ENCODE results near the gene CSTB. TPM values are rescaled to one million over a fixed set of nuclear protein-coding genes. Genes with fewer than 3 reads are reported as not detected.

Gene CSTB
- total and polyA plus RNA-seq, 2 donors (not counting 3 experiments of a cell fraction or from before 2014, with no cell fraction given): 65.8 to 83.7 TPM

GRCh38 chr21:43777953-43778352, 1.8 kb upstream of the CSTB start:
- no peak for DNase-seq (ENCODE audit: low read depth, low spot score)
- CTCF ChIA-PET: no interaction called here
- Histone ChIP-seq H3K9ac (replicated peaks; ENCODE audit: extremely low read depth, insufficient read depth, low read length) (no peak overlapping the region), H3K27me3 (ENCODE audit: control insufficient read depth in 2 of 2, insufficient read depth in 2 of 2, low read length in 2 of 2) (peaks cover 2% of the 10 kb centered on the region in 2 experiments), H3K9me1 (replicated peaks; ENCODE audit: control insufficient read depth, extremely low read depth, insufficient read depth, low read length) (no peaks in the 10 kb centered on the region), H3K79me2 (ENCODE audit: control insufficient read depth, insufficient read depth, low read length) (peaks cover 18% of the 10 kb centered on the region), H3K4me1 (ENCODE audit: control insufficient read depth, extremely low read depth, insufficient read depth, low read length) (peaks cover 9% of the 10 kb centered on the region), H3K4me3 (replicated peaks in 1 of 3; ENCODE audit: insufficient read depth in 1 of 3, low read depth in 1 of 3, low read length in 3 of 3) (no peak overlapping the region), H3K4me2 (ENCODE audit: insufficient read depth, low read length) (no peak overlapping the region), H3K27ac (ENCODE audit: insufficient read depth, low read depth, low read length) (no peak overlapping the region), H3K9me3 (replicated peaks; ENCODE audit: control insufficient read depth, insufficient read depth, low read length) (no peaks in the 10 kb centered on the region), H2AFZ (ENCODE audit: low read depth, low read length) (no peak overlapping the region), H4K20me1 (replicated peaks; ENCODE audit: control insufficient read depth, extremely low read depth, insufficient read depth, low read length) (no peaks in the 10 kb centered on the region), H3K36me3 (ENCODE audit: control insufficient read depth in 2 of 2, extremely low read depth in 1 of 2, insufficient read depth in 2 of 2, low read length in 2 of 2) (peaks cover 3 to 9% of the 10 kb centered on the region in 2 experiments)
- intact Hi-C loops (cut with micrococcal nuclease): loop anchor here (10.0 kb wide), 1 partner anchor 113 kb away; no protein-coding TSS in a partner anchor
- TF ChIP-seq, protein P1, sequence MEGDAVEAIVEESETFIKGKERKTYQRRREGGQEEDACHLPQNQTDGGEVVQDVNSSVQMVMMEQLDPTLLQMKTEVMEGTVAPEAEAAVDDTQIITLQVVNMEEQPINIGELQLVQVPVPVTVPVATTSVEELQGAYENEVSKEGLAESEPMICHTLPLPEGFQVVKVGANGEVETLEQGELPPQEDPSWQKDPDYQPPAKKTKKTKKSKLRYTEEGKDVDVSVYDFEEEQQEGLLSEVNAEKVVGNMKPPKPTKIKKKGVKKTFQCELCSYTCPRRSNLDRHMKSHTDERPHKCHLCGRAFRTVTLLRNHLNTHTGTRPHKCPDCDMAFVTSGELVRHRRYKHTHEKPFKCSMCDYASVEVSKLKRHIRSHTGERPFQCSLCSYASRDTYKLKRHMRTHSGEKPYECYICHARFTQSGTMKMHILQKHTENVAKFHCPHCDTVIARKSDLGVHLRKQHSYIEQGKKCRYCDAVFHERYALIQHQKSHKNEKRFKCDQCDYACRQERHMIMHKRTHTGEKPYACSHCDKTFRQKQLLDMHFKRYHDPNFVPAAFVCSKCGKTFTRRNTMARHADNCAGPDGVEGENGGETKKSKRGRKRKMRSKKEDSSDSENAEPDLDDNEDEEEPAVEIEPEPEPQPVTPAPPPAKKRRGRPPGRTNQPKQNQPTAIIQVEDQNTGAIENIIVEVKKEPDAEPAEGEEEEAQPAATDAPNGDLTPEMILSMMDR (IDR thresholded peaks at IDR 0.05; ENCODE audit: extremely low read depth in 1 of 2, insufficient read depth in 1 of 2, low read depth in 1 of 2, low read length in 2 of 2): no peak
- TF ChIP-seq POLR2AphosphoS5 (IDR thresholded peaks at IDR 0.05; ENCODE audit: insufficient read depth, low read depth, low read length): no peak
- TF ChIP-seq, protein P2, sequence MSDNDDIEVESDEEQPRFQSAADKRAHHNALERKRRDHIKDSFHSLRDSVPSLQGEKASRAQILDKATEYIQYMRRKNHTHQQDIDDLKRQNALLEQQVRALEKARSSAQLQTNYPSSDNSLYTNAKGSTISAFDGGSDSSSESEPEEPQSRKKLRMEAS (IDR thresholded peaks at IDR 0.05; ENCODE audit: insufficient read depth, insufficient read length): no peak
- no peak for TF ChIP-seq GATA2 (IDR thresholded peaks at IDR 0.05; ENCODE audit: insufficient read depth, insufficient read length, low read depth, low read length)
- no peak for TF ChIP-seq POLR2A (IDR thresholded peaks at IDR 0.05; ENCODE audit: low read depth, low read length)
- no peak for TF ChIP-seq EZH2 (IDR thresholded peaks at IDR 0.05; ENCODE audit: borderline replicate concordance, low read depth, low read length, severe bottlenecking)
- TF ChIP-seq FOS (IDR thresholded peaks at IDR 0.05; ENCODE audit: borderline replicate concordance, insufficient read depth, low read length): no peak
- TF ChIP-seq JUN (IDR thresholded peaks at IDR 0.05; ENCODE audit: borderline replicate concordance, insufficient read depth, insufficient read length, low read depth): no peak
- no peak for TF ChIP-seq MYC (IDR thresholded peaks at IDR 0.05; ENCODE audit: low read depth, low read length)
- no TSS peak for BruUV-seq (replicated peaks)
- no peak for FAIRE-seq
- dilution Hi-C loops (cut with MboI; ENCODE audit: extremely low pct_ligation_motif_present, low sequenced_read_pairs): no loop called here
- POLR2A ChIA-PET: no interaction called here
